K562 (cell line): ENCODE results near the gene CTIF. TPM values are rescaled to one million over a fixed set of nuclear protein-coding genes. Genes with fewer than 3 reads are reported as not detected.

ENCODE experiments used
- ATAC-seq: fragments of 200-7000 bp; cut with Tn5 transposase; 3 replicates; pipeline ENCODE4 v1.9.1; 2020; ENCODE audit warnings: moderate library complexity
- BruUV-seq: library from RNA; stranded (reverse); fragments of 400-500 nt; replicated peaks from 2 replicates; lab custom pipeline; 2021; lab: Mats Ljungman, UMichigan
- CTCF ChIA-PET: fragments of 300-600 bp; formaldehyde crosslinking; extraction: SDS; loops from one replicate; lab custom pipeline; 2021; ENCODE audit warnings: low intra/inter-chr PET ratio; lab: Yijun Ruan, JAX
- POLR2A ChIA-PET: fragments of 300-600, 350-650 bp; sonication (Branson Sonifier 250); formaldehyde crosslinking; extraction: SDS; loops from one replicate; lab custom pipeline; 2021; ENCODE audit warnings: antibody characterized with exemption, inconsistent platforms; lab: Yijun Ruan, JAX
- DNase-seq, 4 experiments: peaks; one replicate each; pipeline versions ENCODE4 v3.0.0 to v3.0.0-alpha.2; 2011 to 2018; ENCODE audit warnings: low spot score in 3 of 4, mixed read lengths in 3 of 4; ENCODE audit errors: extremely low read depth in 1 of 4
- FAIRE-seq: peaks from 2 replicates; lab custom pipeline; 2011; peaks lifted over from hg19 to GRCh38; lab: Jason Lieb, UNC
- H2AFZ ChIP-seq: 2 replicates; pipeline ENCODE4 v1.6.0; 2011; ENCODE audit warnings: low read depth, low read length, control low read depth, inconsistent platforms
- H3K27ac ChIP-seq: fragments of 200-600 bp; 3 replicates; pipeline ENCODE4 v1.8.0; 2011; ENCODE audit warnings: low read depth, mild to moderate bottlenecking, control low read depth, inconsistent platforms, low read length, moderate library complexity, mixed read lengths; ENCODE audit errors: extremely low read depth
- H3K27me3 ChIP-seq, 2 experiments: fragments of 300-600 bp in 1 of 2; 2 replicates in 1 of 2; 3 replicates in 1 of 2; pipeline versions ENCODE4 v1.6.0 to v1.8.0; 2011; ENCODE audit warnings: inconsistent platforms in 2 of 2, low read length in 2 of 2, mild to moderate bottlenecking in 1 of 2, mixed read lengths in 1 of 2, moderate library complexity in 1 of 2; ENCODE audit not compliant: control insufficient read depth in 2 of 2, insufficient read depth in 2 of 2
- H3K36me3 ChIP-seq: fragments of 300-600 bp; 3 replicates; pipeline ENCODE4 v1.8.0; 2011; ENCODE audit warnings: mild to moderate bottlenecking, low read length, inconsistent platforms; ENCODE audit not compliant: control insufficient read depth, insufficient read depth
- H3K4me1 ChIP-seq, 2 experiments: fragments of 200-600 bp in 1 of 2; replicated peaks in 1 of 2; 2 replicates in 1 of 2; 3 replicates in 1 of 2; pipeline versions ENCODE4 v1.5.1 to v1.8.0; 2011; ENCODE audit warnings: inconsistent platforms in 2 of 2, low read length in 2 of 2, mild to moderate bottlenecking in 1 of 2, mixed read lengths in 1 of 2, moderate library complexity in 1 of 2; ENCODE audit not compliant: control insufficient read depth in 2 of 2, insufficient read depth in 2 of 2
- H3K4me2 ChIP-seq: 2 replicates; pipeline ENCODE4 v1.6.1; 2011; ENCODE audit warnings: low read length, control low read depth, inconsistent platforms, mixed read lengths; ENCODE audit not compliant: insufficient read depth
- H3K4me3 ChIP-seq: fragments of 200-600 bp; sonication (generic), shearing (Covaris generic); 2 replicates; pipeline ENCODE4 v1.5.1; 2016; ENCODE audit warnings: control low read depth, inconsistent platforms
- H3K79me2 ChIP-seq: fragments of 200-600 bp; 3 replicates; pipeline ENCODE4 v1.8.0; 2011; ENCODE audit warnings: low read length, inconsistent platforms; ENCODE audit not compliant: control insufficient read depth, insufficient read depth
- H3K9ac ChIP-seq, 2 experiments: 2 replicates each; pipeline versions ENCODE4 v1.6.0 to v1.6.1; 2011; ENCODE audit warnings: low read depth in 2 of 2, low read length in 2 of 2, control low read depth in 1 of 2, inconsistent platforms in 1 of 2, mild to moderate bottlenecking in 1 of 2, mixed read lengths in 1 of 2; ENCODE audit not compliant: insufficient read depth in 1 of 2
- H3K9me1 ChIP-seq: one replicate; pipeline ENCODE4 v1.6.0; 2011; ENCODE audit warnings: inconsistent platforms, mild to moderate bottlenecking, low read length, moderate library complexity; ENCODE audit not compliant: control insufficient read depth, insufficient read depth
- H3K9me3 ChIP-seq: replicated peaks from 2 replicates; pipeline ENCODE4 v1.5.1; 2011; ENCODE audit warnings: low read depth, low read length, inconsistent platforms; ENCODE audit not compliant: control insufficient read depth, insufficient read depth
- H4K20me1 ChIP-seq: replicated peaks from 2 replicates; pipeline ENCODE4 v1.6.1; 2011; ENCODE audit warnings: low read length, inconsistent platforms, mixed read lengths; ENCODE audit not compliant: control insufficient read depth, insufficient read depth
- HNRNPH1 ChIP-seq: fragments of 200-400 bp; formaldehyde crosslinking; optimal IDR thresholded peaks from 2 replicates; pipeline ENCODE3; 2017; ENCODE audit warnings: low read depth, mild to moderate bottlenecking, low read length, moderate library complexity
- MECOM ChIP-seq: fragments of 250-450 bp; sonication (Bioruptor Pico); IDR thresholded peaks from 2 replicates; pipeline ENCODE4 v1.8.0; 2022; ENCODE audit warnings: inconsistent platforms
- MTF1 ChIP-seq: fragments of 250-450 bp; sonication (Bioruptor Pico); IDR thresholded peaks from 2 replicates; pipeline ENCODE4 v1.9.0; 2021; ENCODE audit warnings: moderate library complexity, mild to moderate bottlenecking, inconsistent platforms, borderline replicate concordance
- NELFE ChIP-seq: IDR thresholded peaks from 2 replicates; pipeline ENCODE4 v1.6.1; 2011; ENCODE audit warnings: mild to moderate bottlenecking; ENCODE audit not compliant: insufficient read depth, insufficient read length
- PCBP2 ChIP-seq: fragments of 200-400 bp; formaldehyde crosslinking; IDR thresholded peaks from 2 replicates; pipeline ENCODE4 v1.6.1; 2018; ENCODE audit warnings: low read length, low read depth, mild to moderate bottlenecking, moderate library complexity; ENCODE audit not compliant: poor library complexity, severe bottlenecking
- RCOR1 ChIP-seq, 2 experiments: IDR thresholded peaks; 2 replicates each; pipeline ENCODE4 v1.6.1; 2012; ENCODE audit warnings: low read depth in 2 of 2, low read length in 2 of 2, borderline replicate concordance in 1 of 2, improper control_type of control experiment in 1 of 2
- SP2 ChIP-seq: IDR thresholded peaks from 2 replicates; pipeline ENCODE4 v1.6.1; 2011; ENCODE audit warnings: mild to moderate bottlenecking, low read depth, low read length, moderate library complexity; ENCODE audit not compliant: poor library complexity, severe bottlenecking; ENCODE audit errors: extremely low read depth
- SRSF1 ChIP-seq: fragments of 200-400 bp; formaldehyde crosslinking; IDR thresholded peaks from 2 replicates; pipeline ENCODE4 v1.6.1; 2017; ENCODE audit warnings: mild to moderate bottlenecking, low read depth, low read length, moderate library complexity
- TBL1XR1 ChIP-seq, 2 experiments: IDR thresholded peaks; 2 replicates each; pipeline ENCODE4 v1.6.1; 2012; ENCODE audit warnings: improper control_type of control experiment in 2 of 2, low read length in 2 of 2, mild to moderate bottlenecking in 1 of 2
- YBX1 ChIP-seq: fragments of 450-650 bp; IDR thresholded peaks from 2 replicates; pipeline ENCODE4 v1.7.1; 2016; ENCODE audit warnings: mild to moderate bottlenecking
- ZNF143 ChIP-seq: sonication (generic); formaldehyde crosslinking; IDR thresholded peaks from 2 replicates; pipeline ENCODE4 v1.9.0; 2022; ENCODE audit warnings: mild to moderate bottlenecking, missing genetic modification reagents
- ZNF165 ChIP-seq: fragments of 250-450 bp; sonication (Bioruptor Pico); IDR thresholded peaks from 2 replicates; pipeline ENCODE4 v1.4.0; 2020; ENCODE audit warnings: borderline replicate concordance
- ZNF316 ChIP-seq: fragments of 450-650 bp; IDR thresholded peaks from 2 replicates; pipeline ENCODE4 v1.6.1; 2016
- WGBS: fragments of 100-300 bp; shearing (Covaris generic); methylation state at CpG from one replicate; pipeline ENCODE4 v1.1.6; 2016; ENCODE audit warnings: low coverage, mixed read lengths; ENCODE audit not compliant: insufficient coverage; ENCODE audit errors: missing lambda C conversion rate; 5-methylcytosine and 5-hydroxymethylcytosine counted together
- in situ Hi-C: fragments of 300-500 bp; cut with MboI; formaldehyde crosslinking; loops from 4 replicates; pipeline ENCODE4 v1.15.0; 2018; ENCODE audit warnings: inconsistent platforms, mixed read lengths
- intact Hi-C: fragments of 100-400 bp; cut with micrococcal nuclease; formaldehyde crosslinking; loops from 2 replicates; pipeline ENCODE4 v1.14.2; 2022
- polyA plus RNA-seq, 8 experiments: library from polyadenylated mRNA; depleted of rRNA in 4 of 8; stranded (reverse) in 5 of 8; unstranded in 3 of 8; fragments of >200 nt; fragmentation: Nextera tagmentation in 2 of 8; fragmentation: Illumina TruSeq in 1 of 8; extraction: Ambion mirVana in 2 of 8; extraction: Trizol in 1 of 8; gene quantifications; 2 replicates each; pipeline versions ENCODE4 v1.2.1 to v1.2.3, GENCODE V29; 2011 to 2014; ENCODE audit warnings: inconsistent platforms in 1 of 8, missing spikeins in 1 of 8
- total RNA-seq, 7 experiments: library from RNA; depleted of rRNA in 6 of 7; stranded (reverse); fragments of >200 nt in 6 of 7; fragmentation: Illumina TruSeq in 2 of 7; extraction: Trizol in 2 of 7; gene quantifications; 2 replicates each; pipeline versions ENCODE4 v1.2.1 to v1.2.3, GENCODE V29; 2011 to 2021; ENCODE audit warnings: low replicate concordance in 1 of 7
- TF ChIP-seq, protein P1 (sequence below): sonication (generic); IDR thresholded peaks from 2 replicates; pipeline ENCODE4 v1.6.1; 2016
- TF ChIP-seq, protein P2 (sequence below): fragments of 450-650 bp; IDR thresholded peaks from 2 replicates; pipeline ENCODE4 v1.6.1; 2016; ENCODE audit warnings: low read depth, mild to moderate bottlenecking, moderate library complexity
- TF ChIP-seq, protein P3 (sequence below), 2 experiments: IDR thresholded peaks in 1 of 2; conservative IDR thresholded peaks in 1 of 2; 2 replicates each; pipeline ENCODE4 v1.6.1; 2016; ENCODE audit warnings: low read depth in 2 of 2, mild to moderate bottlenecking in 1 of 2, missing compliant biosample characterization in 1 of 2, missing genetic modification characterization in 1 of 2, moderate library complexity in 1 of 2
- TF ChIP-seq, protein P4 (sequence below): fragments of 450-650 bp; IDR thresholded peaks from 2 replicates; pipeline ENCODE4 v1.6.1; 2014; ENCODE audit warnings: low read depth, mild to moderate bottlenecking, moderate library complexity, borderline replicate concordance

CTIF gene
- total and polyA plus RNA-seq, 9 of the 15 experiments (the other 6 are each of a cell fraction or from before 2014, with no cell fraction given), result 0.17 to 11.5 (median 2.2) TPM

DNA sequence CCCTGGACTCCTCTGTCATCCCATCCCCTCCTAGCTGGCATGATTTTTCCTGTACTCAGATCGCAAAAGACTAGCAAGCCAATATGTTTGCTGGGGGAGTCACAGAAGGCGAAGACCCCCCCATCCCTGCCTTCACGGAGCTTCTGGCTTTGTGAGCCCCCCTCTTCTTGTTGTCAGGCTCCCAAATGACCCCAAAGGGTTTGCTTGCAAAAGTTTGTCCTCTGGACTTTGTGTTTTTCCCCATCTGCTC lies 242.0 kb downstream of the CTIF start:
- peaks cover 18 to 42% of the 10 kb centered on the region in 2 experiments for H3K4me1 ChIP-seq
- H3K27me3 ChIP-seq, result no peaks in the 10 kb centered on the region
- H2AFZ ChIP-seq, result no peak overlapping the region
- H3K36me3 ChIP-seq, result no peaks in the 10 kb centered on the region
- 24% methylated on average over 3 of the region's 3 CpGs for WGBS
- H3K4me2 ChIP-seq, result no peak overlapping the region
- H3K9ac ChIP-seq, result no peak overlapping the region
- CTCF ChIA-PET, result no interaction called here
- ATAC-seq (no peak), DNase-seq (no peak), FAIRE-seq (no peak)
- H3K27ac ChIP-seq, result no peak overlapping the region
- H3K9me3 ChIP-seq, result no peaks in the 10 kb centered on the region
- no peak overlapping the region for H3K4me3 ChIP-seq
- H4K20me1 ChIP-seq, result peaks cover 27% of the 10 kb centered on the region
- no TSS peak for BruUV-seq
- TF ChIP-seq ZNF316, result no peak
- TF ChIP-seq, protein P1, sequence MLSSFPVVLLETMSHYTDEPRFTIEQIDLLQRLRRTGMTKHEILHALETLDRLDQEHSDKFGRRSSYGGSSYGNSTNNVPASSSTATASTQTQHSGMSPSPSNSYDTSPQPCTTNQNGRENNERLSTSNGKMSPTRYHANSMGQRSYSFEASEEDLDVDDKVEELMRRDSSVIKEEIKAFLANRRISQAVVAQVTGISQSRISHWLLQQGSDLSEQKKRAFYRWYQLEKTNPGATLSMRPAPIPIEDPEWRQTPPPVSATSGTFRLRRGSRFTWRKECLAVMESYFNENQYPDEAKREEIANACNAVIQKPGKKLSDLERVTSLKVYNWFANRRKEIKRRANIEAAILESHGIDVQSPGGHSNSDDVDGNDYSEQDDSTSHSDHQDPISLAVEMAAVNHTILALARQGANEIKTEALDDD, result no peak
- no peak for TF ChIP-seq ZNF143
- TF ChIP-seq ZNF165 (CRISPR knock-in tag), result no peak
- no peak for TF ChIP-seq SP2
- TF ChIP-seq SRSF1, result no peak
- TF ChIP-seq, protein P2, sequence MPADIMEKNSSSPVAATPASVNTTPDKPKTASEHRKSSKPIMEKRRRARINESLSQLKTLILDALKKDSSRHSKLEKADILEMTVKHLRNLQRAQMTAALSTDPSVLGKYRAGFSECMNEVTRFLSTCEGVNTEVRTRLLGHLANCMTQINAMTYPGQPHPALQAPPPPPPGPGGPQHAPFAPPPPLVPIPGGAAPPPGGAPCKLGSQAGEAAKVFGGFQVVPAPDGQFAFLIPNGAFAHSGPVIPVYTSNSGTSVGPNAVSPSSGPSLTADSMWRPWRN, result no peak
- TF ChIP-seq MTF1, result no peak
- no peak for TF ChIP-seq NELFE
- no peak for TF ChIP-seq HNRNPH1
- TF ChIP-seq, protein P3, sequence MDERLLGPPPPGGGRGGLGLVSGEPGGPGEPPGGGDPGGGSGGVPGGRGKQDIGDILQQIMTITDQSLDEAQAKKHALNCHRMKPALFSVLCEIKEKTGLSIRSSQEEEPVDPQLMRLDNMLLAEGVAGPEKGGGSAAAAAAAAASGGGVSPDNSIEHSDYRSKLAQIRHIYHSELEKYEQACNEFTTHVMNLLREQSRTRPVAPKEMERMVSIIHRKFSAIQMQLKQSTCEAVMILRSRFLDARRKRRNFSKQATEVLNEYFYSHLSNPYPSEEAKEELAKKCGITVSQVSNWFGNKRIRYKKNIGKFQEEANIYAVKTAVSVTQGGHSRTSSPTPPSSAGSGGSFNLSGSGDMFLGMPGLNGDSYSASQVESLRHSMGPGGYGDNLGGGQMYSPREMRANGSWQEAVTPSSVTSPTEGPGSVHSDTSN (CRISPR knock-in tag; IDR thresholded peaks at IDR 0.05; ENCODE audit: low read depth), result no peak
- TF ChIP-seq, protein P3 (tag; conservative IDR thresholded peaks at IDR 0.05; ENCODE audit: low read depth), result no peak
- no peak for TF ChIP-seq YBX1
- TF ChIP-seq MECOM (CRISPR knock-in tag), result no peak
- TF ChIP-seq RCOR1 (IDR thresholded peaks at IDR 0.05; ENCODE audit: borderline replicate concordance in 1 of 2, low read depth in 2 of 2, low read length in 2 of 2), result no peak
- TF ChIP-seq, protein P4, sequence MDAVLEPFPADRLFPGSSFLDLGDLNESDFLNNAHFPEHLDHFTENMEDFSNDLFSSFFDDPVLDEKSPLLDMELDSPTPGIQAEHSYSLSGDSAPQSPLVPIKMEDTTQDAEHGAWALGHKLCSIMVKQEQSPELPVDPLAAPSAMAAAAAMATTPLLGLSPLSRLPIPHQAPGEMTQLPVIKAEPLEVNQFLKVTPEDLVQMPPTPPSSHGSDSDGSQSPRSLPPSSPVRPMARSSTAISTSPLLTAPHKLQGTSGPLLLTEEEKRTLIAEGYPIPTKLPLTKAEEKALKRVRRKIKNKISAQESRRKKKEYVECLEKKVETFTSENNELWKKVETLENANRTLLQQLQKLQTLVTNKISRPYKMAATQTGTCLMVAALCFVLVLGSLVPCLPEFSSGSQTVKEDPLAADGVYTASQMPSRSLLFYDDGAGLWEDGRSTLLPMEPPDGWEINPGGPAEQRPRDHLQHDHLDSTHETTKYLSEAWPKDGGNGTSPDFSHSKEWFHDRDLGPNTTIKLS, result no peak
- TF ChIP-seq PCBP2, result no peak
- no peak for TF ChIP-seq TBL1XR1 (IDR thresholded peaks at IDR 0.05; ENCODE audit: low read length in 2 of 2)
- no peaks in the 10 kb centered on the region for H3K79me2 ChIP-seq
- in situ Hi-C loops (no loop called here), intact Hi-C loops (loop anchor here (2.0 to 10.0 kb wide), 3 partner anchors 114 to 398 kb away; no protein-coding TSS in a partner anchor)
- POLR2A ChIA-PET, result no interaction called here
- no peaks in the 10 kb centered on the region for H3K9me1 ChIP-seq
